ENCODE results near the gene FSCN2. TPM values are rescaled to one million over a fixed set of nuclear protein-coding genes. Genes with fewer than 3 reads are reported as not detected.

FSCN2 gene
- total and polyA plus RNA-seq, 2 donors: 0.43 to 0.69 TPM

- H3K4me3 ChIP-seq (ENCODE audit: low read depth, low read length): no peak overlapping the region
- WGBS: 88% methylated on average over 16 of the region's 16 CpGs
- H3K4me1 ChIP-seq (ENCODE audit: insufficient read depth): no peaks in the 10 kb centered on the region
- H3K36me3 ChIP-seq (ENCODE audit: insufficient read depth): peaks cover 3% of the 10 kb centered on the region
- no peak for DNase-seq (ENCODE audit: extremely low spot score)
- no peak overlapping the region for H3K27ac ChIP-seq (ENCODE audit: low read depth)
Observed at GRCh38 chr17:81565231-81565630, 37.1 kb downstream of the FSCN2 start.

GRCh38 chr17:81566461-81567126 is 38.4 kb downstream of the FSCN2 start:
- Histone ChIP-seq H3K36me3 (ENCODE audit: insufficient read depth) (peaks cover 6% of the 10 kb centered on the region), H3K4me3 (ENCODE audit: low read depth, low read length) (no peak overlapping the region), H3K27ac (ENCODE audit: low read depth) (no peak overlapping the region), H3K4me1 (ENCODE audit: insufficient read depth) (no peaks in the 10 kb centered on the region)
- WGBS: 5% methylated on average over 8 of the region's 8 CpGs
- DNase-seq (ENCODE audit: extremely low spot score): peak; percentile 85

- Histone ChIP-seq H3K4me1 (ENCODE audit: insufficient read depth) (no peaks in the 10 kb centered on the region), H3K4me3 (ENCODE audit: low read depth, low read length) (no peak overlapping the region), H3K36me3 (ENCODE audit: insufficient read depth) (peaks cover 6% of the 10 kb centered on the region), H3K27ac (ENCODE audit: low read depth) (no peak overlapping the region)
- no peak for DNase-seq (ENCODE audit: extremely low spot score)
- WGBS: 40% methylated on average over 4 of the region's 4 CpGs
Observed at GRCh38 chr17:81567191-81567590, 39.0 kb downstream of the FSCN2 start.

GRCh38 chr17:81568416-81568815 is 40.2 kb downstream of the FSCN2 start:
- H3K36me3 ChIP-seq (ENCODE audit: insufficient read depth): peaks cover 6% of the 10 kb centered on the region
- no peaks in the 10 kb centered on the region for H3K4me1 ChIP-seq (ENCODE audit: insufficient read depth)
- 58% methylated on average over 10 of the region's 10 CpGs for WGBS
- no peak overlapping the region for H3K4me3 ChIP-seq (ENCODE audit: low read depth, low read length)
- H3K27ac ChIP-seq (ENCODE audit: low read depth): no peak overlapping the region
- DNase-seq (ENCODE audit: extremely low spot score): no peak

- H3K4me3 ChIP-seq (ENCODE audit: low read depth, low read length): no peak overlapping the region
- peaks cover 6% of the 10 kb centered on the region for H3K36me3 ChIP-seq (ENCODE audit: insufficient read depth)
- WGBS: 97% methylated on average over 18 of the region's 18 CpGs
- no peaks in the 10 kb centered on the region for H3K4me1 ChIP-seq (ENCODE audit: insufficient read depth)
- DNase-seq (ENCODE audit: extremely low spot score): no peak
- H3K27ac ChIP-seq (ENCODE audit: low read depth): no peak overlapping the region
Observed at GRCh38 chr17:81569986-81570514, 41.9 kb downstream of the FSCN2 start.

GRCh38 chr17:81570964-81571363 is 42.8 kb downstream of the FSCN2 start:
- Histone ChIP-seq H3K4me1 (ENCODE audit: insufficient read depth) (no peaks in the 10 kb centered on the region), H3K4me3 (ENCODE audit: low read depth, low read length) (no peak overlapping the region), H3K27ac (ENCODE audit: low read depth) (no peak overlapping the region), H3K36me3 (ENCODE audit: insufficient read depth) (peaks cover 6% of the 10 kb centered on the region)
- DNase-seq (ENCODE audit: extremely low spot score): no peak
- WGBS: 91% methylated on average over 11 of the region's 11 CpGs

GRCh38 chr17:81572563-81573168 is 44.5 kb downstream of the FSCN2 start:
- H3K4me1 ChIP-seq (ENCODE audit: insufficient read depth): no peaks in the 10 kb centered on the region
- peaks cover 6% of the 10 kb centered on the region for H3K36me3 ChIP-seq (ENCODE audit: insufficient read depth)
- DNase-seq (ENCODE audit: extremely low spot score): no peak
- H3K27ac ChIP-seq (ENCODE audit: low read depth): no peak overlapping the region
- no peak overlapping the region for H3K4me3 ChIP-seq (ENCODE audit: low read depth, low read length)
- WGBS: 89% methylated on average over 12 of the region's 12 CpGs

GRCh38 chr17:81573794-81574642 is 45.8 kb downstream of the FSCN2 start:
- Histone ChIP-seq H3K4me3 (ENCODE audit: low read depth, low read length) (no peak overlapping the region), H3K4me1 (ENCODE audit: insufficient read depth) (no peaks in the 10 kb centered on the region), H3K27ac (ENCODE audit: low read depth) (no peak overlapping the region), H3K36me3 (ENCODE audit: insufficient read depth) (peaks cover 6% of the 10 kb centered on the region)
- 82% methylated on average over 17 of the region's 17 CpGs for WGBS
- no peak for DNase-seq (ENCODE audit: extremely low spot score)

GRCh38 chr17:81574643-81574956 is 46.4 kb downstream of the FSCN2 start:
- H3K4me1 ChIP-seq (ENCODE audit: insufficient read depth): no peaks in the 10 kb centered on the region
- DNase-seq (ENCODE audit: extremely low spot score): no peak
- H3K36me3 ChIP-seq (ENCODE audit: insufficient read depth): peaks cover 6% of the 10 kb centered on the region
- H3K4me3 ChIP-seq (ENCODE audit: low read depth, low read length): no peak overlapping the region
- 73% methylated on average over 8 of the region's 8 CpGs for WGBS
- H3K27ac ChIP-seq (ENCODE audit: low read depth): no peak overlapping the region

GRCh38 chr17:81575836-81576235 is 47.7 kb downstream of the FSCN2 start:
- no peaks in the 10 kb centered on the region for H3K4me1 ChIP-seq (ENCODE audit: insufficient read depth)
- no peaks in the 10 kb centered on the region for H3K36me3 ChIP-seq (ENCODE audit: insufficient read depth)
- no peak for DNase-seq (ENCODE audit: extremely low spot score)
- 88% methylated on average over 3 of the region's 3 CpGs for WGBS
- no peak overlapping the region for H3K27ac ChIP-seq (ENCODE audit: low read depth)
- no peak overlapping the region for H3K4me3 ChIP-seq (ENCODE audit: low read depth, low read length)

GRCh38 chr17:81576621-81577277 is 48.6 kb downstream of the FSCN2 start:
- WGBS: 49% methylated on average over 17 of the region's 17 CpGs
- Histone ChIP-seq H3K36me3 (ENCODE audit: insufficient read depth) (no peaks in the 10 kb centered on the region), H3K4me1 (ENCODE audit: insufficient read depth) (no peaks in the 10 kb centered on the region), H3K27ac (ENCODE audit: low read depth) (peak overlapping the region; percentile 13), H3K4me3 (ENCODE audit: low read depth, low read length) (no peak overlapping the region)
- no peak for DNase-seq (ENCODE audit: extremely low spot score)

GRCh38 chr17:81577278-81578000 is 49.3 kb downstream of the FSCN2 start:
- Histone ChIP-seq H3K36me3 (ENCODE audit: insufficient read depth) (no peaks in the 10 kb centered on the region), H3K27ac (ENCODE audit: low read depth) (peak overlapping the region; percentile 13), H3K4me3 (ENCODE audit: low read depth, low read length) (no peak overlapping the region), H3K4me1 (ENCODE audit: insufficient read depth) (no peaks in the 10 kb centered on the region)
- no peak for DNase-seq (ENCODE audit: extremely low spot score)
- WGBS: 73% methylated on average over 11 of the region's 11 CpGs

GRCh38 chr17:81578038-81578441 is 49.9 kb downstream of the FSCN2 start:
- 95% methylated on average over 10 of the region's 10 CpGs for WGBS
- Histone ChIP-seq H3K4me3 (ENCODE audit: low read depth, low read length) (no peak overlapping the region), H3K27ac (ENCODE audit: low read depth) (no peak overlapping the region), H3K4me1 (ENCODE audit: insufficient read depth) (no peaks in the 10 kb centered on the region), H3K36me3 (ENCODE audit: insufficient read depth) (peaks cover 3% of the 10 kb centered on the region)
- DNase-seq (ENCODE audit: extremely low spot score): no peak

Measured in urinary bladder (tissue), 4 donors.